ENCODE results near the gene SNRNP200. TPM values are rescaled to one million over a fixed set of nuclear protein-coding genes. Genes with fewer than 3 reads are reported as not detected.

Gene SNRNP200
- total RNA-seq, 2 experiments from 2014 or later, result 193 to 200 TPM

GRCh38 chr2:96245609-96246390 lies 59.5 kb downstream of the SNRNP200 start:
- ChIA-PET POLR2A (no interaction called here), CTCF (no interaction called here)

- CTCF ChIA-PET, result no interaction called here
Observed at GRCh38 chr2:96243843-96244242, 61.5 kb downstream of the SNRNP200 start.

DNA sequence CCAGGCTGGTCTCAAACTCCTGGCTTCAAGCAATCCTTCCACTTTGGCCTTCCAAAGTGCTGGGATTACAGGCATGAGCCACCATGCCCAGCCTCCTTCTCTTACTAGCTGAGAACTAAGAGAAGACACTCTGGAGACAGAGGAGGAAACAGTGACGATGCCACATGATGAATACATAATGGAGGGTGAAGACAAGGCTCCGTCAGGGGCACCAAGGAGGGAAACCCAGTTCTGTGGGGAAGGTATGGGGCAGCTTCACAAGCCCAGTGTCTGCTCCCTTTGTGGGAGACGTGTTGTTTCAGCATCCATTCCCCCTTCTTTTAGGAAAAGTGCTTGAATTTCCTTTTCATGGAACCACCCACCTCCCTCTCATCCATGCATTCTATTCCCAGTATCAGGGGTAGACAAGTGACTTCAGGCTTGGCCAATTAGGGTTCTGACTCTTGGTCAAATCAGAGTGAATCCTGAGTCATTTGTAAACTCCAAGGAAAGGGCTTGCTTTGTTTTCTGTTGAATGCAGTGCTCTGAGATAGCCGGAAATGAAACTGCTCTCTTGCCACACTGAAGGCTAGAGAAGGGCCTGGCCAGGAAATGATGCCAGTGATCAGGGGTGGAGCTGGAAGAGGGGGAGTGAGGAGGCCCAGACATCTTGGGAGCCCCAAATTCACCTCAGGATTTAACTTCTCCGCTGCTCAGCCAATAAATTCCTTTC lies 63.3 kb downstream of the SNRNP200 start:
- CTCF ChIA-PET, result interaction anchor here (0.6 to 3.1 kb wide), 5 partner anchors 18 to 312 kb away, joined by 3 to 11 read pairs (median 4); partner anchors contain the start of gene STARD7
- POLR2A ChIA-PET, result interaction anchor here (0.5 kb wide), 1 partner anchor 285 kb away, joined by 3 read pairs; no protein-coding TSS in a partner anchor

More at GRCh38 chr2:96243843-96244242, 61.5 kb downstream of the SNRNP200 start:
- POLR2A ChIA-PET, result interaction anchor here (0.7 kb wide), 1 partner anchor 78 kb away, joined by 3 read pairs; no protein-coding TSS in a partner anchor

- CTCF ChIA-PET, result interaction anchor here (0.6 to 3.1 kb wide), 4 partner anchors 19 to 313 kb away, joined by 3 to 11 read pairs (median 4); partner anchors contain the start of gene STARD7
- POLR2A ChIA-PET, result no interaction called here
Observed at GRCh38 chr2:96241227-96241626, 64.1 kb downstream of the SNRNP200 start.

- POLR2A ChIA-PET, result no interaction called here
- CTCF ChIA-PET, result interaction anchor here (1.9 to 3.1 kb wide), 2 partner anchors 20 to 32 kb away, joined by 4 to 11 read pairs; partner anchors contain the start of gene STARD7
Observed at GRCh38 chr2:96240341-96241038, 64.9 kb downstream of the SNRNP200 start.

- CTCF ChIA-PET, result interaction anchor here (1.9 to 3.1 kb wide), 2 partner anchors 21 to 31 kb away, joined by 4 to 11 read pairs; partner anchors contain the start of gene STARD7
- POLR2A ChIA-PET, result no interaction called here
Observed at GRCh38 chr2:96239745-96240264, 65.5 kb downstream of the SNRNP200 start.

DNA sequence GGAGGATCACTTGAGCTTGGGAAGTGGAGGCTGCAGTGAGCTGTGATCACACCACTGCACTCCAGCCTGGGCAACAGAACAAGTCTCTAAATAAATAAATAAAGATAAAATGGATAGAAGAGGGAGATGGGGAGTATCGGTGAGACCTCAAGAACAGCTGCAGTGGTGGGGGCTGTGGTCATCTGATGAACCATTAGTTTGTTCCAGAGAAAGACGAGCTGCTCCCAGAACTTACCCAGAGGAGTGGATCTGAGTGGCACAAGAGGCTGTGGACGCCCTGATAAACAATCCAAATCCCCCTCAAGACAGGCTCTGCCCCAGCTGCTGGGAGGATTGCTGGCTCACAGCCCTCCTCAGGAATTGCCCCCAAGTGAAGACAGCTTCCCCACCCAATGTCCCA lies 66.3 kb downstream of the SNRNP200 start:
- ChIA-PET POLR2A (no interaction called here), CTCF (interaction anchor here (0.6 kb wide), 1 partner anchor 18 kb away, joined by 3 read pairs; no protein-coding TSS in a partner anchor)

- CTCF ChIA-PET, result interaction anchor here (1.9 kb wide), 1 partner anchor 22 kb away, joined by 4 read pairs; no protein-coding TSS in a partner anchor
- POLR2A ChIA-PET, result interaction anchor here (0.9 kb wide), 1 partner anchor 29 kb away, joined by 3 read pairs; the partner anchor contains the start of gene STARD7
Observed at GRCh38 chr2:96238266-96238665, 67.1 kb downstream of the SNRNP200 start.

GRCh38 chr2:96236882-96237281 lies 68.5 kb downstream of the SNRNP200 start:
- ChIA-PET CTCF (interaction anchor here (1.9 kb wide), 1 partner anchor 24 kb away, joined by 4 read pairs; no protein-coding TSS in a partner anchor), POLR2A (no interaction called here)

DNA sequence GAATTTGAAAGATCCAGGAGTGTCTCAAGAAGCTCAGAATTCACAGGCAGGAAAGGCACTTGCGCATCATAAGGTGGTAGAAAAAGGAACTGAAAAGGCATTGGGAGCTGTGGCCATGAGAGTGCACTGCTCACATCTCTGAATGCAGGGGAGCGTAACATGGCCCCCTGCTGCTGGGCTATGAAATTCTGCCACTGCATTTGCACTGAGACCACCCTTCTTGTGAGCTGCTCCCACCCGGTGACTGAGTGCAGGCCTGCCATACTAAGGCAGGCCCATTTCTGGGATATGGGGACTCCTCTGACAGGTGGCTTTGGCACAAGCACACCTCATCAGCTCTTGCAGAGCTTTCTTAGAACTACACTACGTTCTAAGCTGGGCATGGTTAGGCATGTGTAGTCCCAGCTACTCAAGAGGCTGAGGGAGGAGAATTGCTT lies 71.4 kb downstream of the SNRNP200 start:
- ChIA-PET POLR2A (no interaction called here), CTCF (no interaction called here)

DNA sequence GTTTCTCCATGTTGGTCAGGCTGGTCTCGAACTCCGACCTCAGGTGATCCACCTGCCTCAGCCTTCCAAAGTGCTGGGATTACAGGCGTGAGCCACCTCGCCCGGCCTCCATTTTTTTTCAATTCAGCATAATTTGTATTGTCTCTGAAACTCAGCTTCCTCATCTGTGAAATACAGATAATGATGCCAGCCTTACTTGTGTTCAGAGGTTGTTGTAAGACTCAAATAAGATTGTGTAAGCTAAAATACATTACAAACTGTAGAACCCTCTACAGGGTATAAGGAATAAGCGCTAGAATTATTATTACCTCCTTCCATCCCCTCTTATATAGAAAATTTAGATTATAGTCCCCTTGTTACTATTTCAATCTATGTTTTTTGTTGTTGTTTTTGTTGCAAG lies 71.9 kb downstream of the SNRNP200 start:
- CTCF ChIA-PET, result no interaction called here
- POLR2A ChIA-PET, result no interaction called here

- CTCF ChIA-PET, result interaction anchor here (0.6 to 1.2 kb wide), 2 partner anchors 34 to 58 kb away, joined by 3 read pairs; no protein-coding TSS in a partner anchor
- POLR2A ChIA-PET, result no interaction called here
Observed at GRCh38 chr2:96231316-96231715, 74.0 kb downstream of the SNRNP200 start.

DNA sequence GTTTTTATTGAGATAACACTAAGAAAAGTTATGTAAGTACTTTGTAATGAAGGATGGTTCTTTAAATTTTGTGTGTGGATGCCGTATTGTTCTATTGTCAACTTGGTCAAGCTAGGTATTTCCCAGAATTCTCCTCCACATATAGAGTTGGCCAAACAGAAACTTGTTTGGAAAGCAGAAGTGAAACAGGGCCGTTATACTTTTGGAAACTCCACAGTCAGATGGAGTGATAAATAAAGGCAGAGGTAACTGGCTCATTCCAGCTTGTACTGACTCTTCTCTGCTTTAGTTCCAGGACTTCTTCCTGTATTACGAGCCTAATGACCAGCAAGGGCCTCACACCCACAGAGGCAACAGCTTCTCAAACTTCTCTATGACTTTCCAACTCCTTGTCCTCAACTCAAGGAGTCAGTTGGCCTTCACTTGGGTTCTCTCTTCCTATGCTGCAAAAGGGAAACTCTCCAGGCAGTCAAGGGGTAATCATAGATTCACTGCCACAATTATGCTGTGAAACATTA lies 80.3 kb downstream of the SNRNP200 start:
- ChIA-PET CTCF (no interaction called here), POLR2A (no interaction called here)

Other genes starting within 250 kb of the SNRNP200 start
- gene ADRA2B, start 189.0 kb downstream of the SNRNP200 start, total RNA-seq, result under 1 TPM; 0.25 to 0.34 TPM
- gene ASTL, start 167.0 kb downstream of the SNRNP200 start, total RNA-seq, result 10 to 100 TPM; 18.1 to 19.3 TPM
- 100 to 1,000 TPM; 297 to 298 TPM for gene DUSP2, start 160.1 kb downstream of the SNRNP200 start, total RNA-seq
- 100 to 1,000 TPM; 241 to 248 TPM for gene STARD7, start 96.7 kb downstream of the SNRNP200 start, total RNA-seq
- gene TMEM127, start 39.5 kb downstream of the SNRNP200 start, total RNA-seq, result 10 to 100 TPM; 24.6 to 27.4 TPM
- 10 to 100 TPM; 76.7 to 76.8 TPM for gene CIAO1, start 39.3 kb downstream of the SNRNP200 start, total RNA-seq
- 10 to 100 TPM; 59.8 to 60.7 TPM for gene ITPRIPL1, start 19.8 kb upstream of the SNRNP200 start, total RNA-seq
- gene NCAPH, start 30.2 kb upstream of the SNRNP200 start, total RNA-seq, result 10 to 100 TPM; 71.9 to 73.9 TPM
- gene NEURL3, start 199.8 kb upstream of the SNRNP200 start, total RNA-seq, result under 1 TPM; 0.10 to 0.13 TPM
- 100 to 1,000 TPM; 111 to 112 TPM for gene ARID5A, start 231.2 kb upstream of the SNRNP200 start, total RNA-seq